Measurements from ENCODE around the gene TJP3.
A peak's percentile ranks its signal among the peaks of the same experiment; 100 is the strongest.
"Not testable (repeated sequence)": the region's sequence is repeated elsewhere in the genome, so short reads cannot be mapped to it uniquely, and the experiment has no call there.

TJP3 gene

DNA sequence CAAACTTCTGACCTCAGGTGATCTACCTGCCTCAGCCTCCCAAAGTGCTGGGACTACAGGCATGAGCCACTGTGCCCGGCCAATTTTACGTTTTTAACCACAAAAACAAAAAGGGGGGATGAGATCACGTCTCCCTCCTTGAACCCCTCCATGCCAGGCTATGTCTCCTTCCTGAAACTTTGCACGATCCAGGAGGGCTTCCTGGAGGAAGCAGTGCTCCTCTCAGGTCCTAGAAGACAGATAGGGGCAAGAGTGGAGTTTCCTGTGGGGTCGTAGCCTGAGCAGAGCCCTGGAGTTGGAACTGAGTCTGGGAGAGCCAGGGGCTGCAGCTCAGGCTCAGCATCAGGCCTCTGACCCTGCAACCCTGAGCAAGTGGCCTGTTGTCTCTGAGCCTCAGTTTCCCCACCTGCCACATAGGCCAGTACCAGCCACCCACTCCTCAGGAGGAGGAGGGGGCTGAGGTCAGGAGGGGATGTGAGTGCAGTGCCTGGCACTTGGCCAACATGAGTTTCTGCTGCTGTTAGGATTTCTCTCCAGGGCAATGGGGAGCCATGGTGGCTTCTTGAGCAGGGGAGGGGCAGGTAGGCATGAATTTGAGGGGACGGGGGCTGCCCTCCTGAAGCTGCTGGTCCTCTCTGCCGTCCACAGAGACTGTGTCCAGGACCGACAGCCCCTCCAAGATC is 37.3 kb downstream of the TJP3 start:
- DNase-seq (ENCODE audit: low spot score): no peak

DNA sequence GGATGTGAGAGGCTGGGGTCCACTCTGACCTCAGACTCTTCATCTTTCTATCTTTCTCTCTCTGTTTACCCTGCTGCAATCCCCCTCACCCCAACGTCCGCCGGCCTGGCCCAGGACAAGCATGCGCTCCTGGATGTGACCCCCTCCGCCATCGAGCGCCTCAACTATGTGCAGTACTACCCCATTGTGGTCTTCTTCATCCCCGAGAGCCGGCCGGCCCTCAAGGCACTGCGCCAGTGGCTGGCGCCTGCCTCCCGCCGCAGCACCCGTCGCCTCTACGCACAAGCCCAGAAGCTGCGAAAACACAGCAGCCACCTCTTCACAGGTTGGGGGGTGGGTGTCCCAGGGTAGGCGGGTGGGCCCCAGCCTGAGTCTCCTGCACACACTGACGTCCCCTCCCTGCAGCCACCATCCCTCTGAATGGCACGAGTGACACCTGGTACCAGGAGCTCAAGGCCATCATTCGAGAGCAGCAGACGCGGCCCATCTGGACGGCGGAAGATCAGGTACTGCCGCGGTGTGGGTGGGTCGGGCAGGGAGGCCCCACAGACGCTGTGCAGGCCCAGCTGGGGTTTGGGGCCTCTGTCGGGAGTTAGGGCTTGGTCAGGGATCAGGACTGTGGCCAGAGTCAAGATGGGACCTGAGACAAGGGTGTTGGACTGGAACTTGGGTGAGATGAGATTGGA is 38.3 kb downstream of the TJP3 start:
- DNase-seq (ENCODE audit: low spot score): no peak

DNA sequence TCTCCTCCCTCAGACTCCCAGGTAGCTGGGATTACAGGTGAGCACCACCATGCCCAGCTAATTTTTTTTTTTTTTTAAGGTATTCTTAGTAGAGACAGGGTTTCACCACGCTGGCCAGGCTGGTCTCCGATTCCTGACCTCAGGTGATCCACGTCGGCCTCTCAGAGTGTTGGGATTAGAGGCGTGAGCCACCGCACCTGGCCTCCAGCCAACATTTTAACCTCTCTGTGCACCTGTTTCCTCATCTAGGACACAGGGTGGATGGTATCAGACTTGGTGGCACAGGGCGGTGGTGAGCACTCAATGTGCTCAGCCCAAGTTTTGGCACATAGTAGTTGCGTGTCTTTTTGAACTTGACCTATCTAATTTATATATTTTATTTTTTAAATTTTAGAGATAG is 40.8 kb downstream of the TJP3 start:
- DNase-seq (ENCODE audit: low spot score): no peak

DNA sequence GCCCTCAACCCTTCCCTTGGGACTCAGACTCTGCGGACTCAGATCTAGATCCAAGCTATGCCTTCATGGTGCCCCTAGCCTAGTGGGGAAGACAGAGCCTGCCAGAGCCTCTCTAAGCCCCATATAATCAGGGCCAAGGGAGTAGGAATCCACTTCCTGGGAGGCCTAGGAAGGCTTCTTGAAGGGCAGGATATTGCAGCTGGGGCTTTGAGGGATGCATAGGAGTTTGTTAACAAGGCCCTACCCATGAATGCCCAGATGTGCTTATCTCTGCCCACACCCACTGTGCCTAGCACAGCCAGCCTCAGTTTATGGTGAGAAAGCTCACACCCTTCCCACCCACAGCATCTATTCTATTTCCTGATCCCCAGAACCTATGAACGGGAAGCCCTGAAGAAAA is 42.0 kb downstream of the TJP3 start:
- DNase-seq (ENCODE audit: low spot score): no peak

DNA sequence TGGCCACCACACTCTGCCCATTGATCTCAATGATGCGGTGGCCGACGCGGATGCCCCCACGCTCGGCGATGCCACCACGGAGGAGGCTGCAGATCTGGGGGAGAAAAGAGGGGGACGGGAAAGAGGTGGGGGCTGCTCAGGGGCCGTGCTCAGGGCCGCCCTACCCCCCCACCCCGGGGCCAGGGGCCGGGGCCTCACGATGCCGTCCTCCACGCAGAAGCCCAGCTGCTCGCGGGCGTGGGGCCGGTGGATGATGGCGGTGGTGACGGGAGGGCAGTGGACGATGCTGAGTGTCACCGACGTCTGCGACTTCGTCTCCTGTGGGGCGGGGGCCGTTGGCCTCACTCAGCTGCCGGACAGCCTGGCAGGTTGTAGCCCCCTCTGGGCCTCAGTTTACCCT is 43.1 kb downstream of the TJP3 start:
- DNase-seq (ENCODE audit: low spot score): no peak

DNA sequence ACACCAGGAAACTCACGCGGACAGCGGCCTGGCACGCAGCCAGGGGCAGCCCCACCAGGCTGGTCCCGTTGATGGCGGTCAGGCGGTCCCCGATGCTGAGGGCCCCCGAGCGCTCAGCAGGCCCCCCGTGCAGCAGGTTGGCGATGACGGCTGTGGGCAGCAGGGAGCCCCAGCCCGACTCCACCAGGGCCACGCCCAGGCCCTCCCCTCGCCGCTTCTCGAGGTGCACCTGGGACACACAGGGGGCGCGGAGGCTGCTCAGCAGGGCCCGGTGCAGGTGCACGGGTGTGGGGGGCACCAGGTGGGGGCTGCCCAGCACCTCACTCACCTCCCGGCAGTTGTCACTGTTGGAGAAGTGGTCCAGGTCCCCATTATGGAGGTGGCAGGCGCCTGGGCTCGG is 44.3 kb downstream of the TJP3 start:
- no peak for DNase-seq (ENCODE audit: low spot score)

- no peak for DNase-seq (ENCODE audit: low spot score)
Measured at GRCh38 chr19:3753631-3754410, 45.6 kb downstream of the TJP3 start.

DNA sequence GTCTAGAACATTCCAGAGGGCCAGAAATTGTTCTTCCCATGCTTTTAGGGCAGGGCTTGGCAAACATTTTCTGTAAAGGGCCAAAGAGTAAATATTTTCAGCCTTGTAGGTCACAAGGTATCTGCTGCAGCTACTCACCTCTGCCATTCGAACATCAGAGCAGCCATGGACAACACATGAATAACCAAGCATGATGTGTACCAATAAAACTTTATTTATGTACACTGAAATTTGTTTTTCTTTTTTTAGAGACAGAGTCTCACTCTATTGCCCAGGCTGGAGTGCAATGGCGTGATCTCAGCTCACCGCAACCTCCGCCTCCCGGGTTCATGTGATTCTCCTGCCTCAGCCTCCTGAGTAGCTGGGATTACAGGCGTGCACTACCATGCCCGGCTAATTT is 49.5 kb downstream of the TJP3 start:
- not testable (repeated sequence) for DNase-seq (ENCODE audit: low spot score)

DNA sequence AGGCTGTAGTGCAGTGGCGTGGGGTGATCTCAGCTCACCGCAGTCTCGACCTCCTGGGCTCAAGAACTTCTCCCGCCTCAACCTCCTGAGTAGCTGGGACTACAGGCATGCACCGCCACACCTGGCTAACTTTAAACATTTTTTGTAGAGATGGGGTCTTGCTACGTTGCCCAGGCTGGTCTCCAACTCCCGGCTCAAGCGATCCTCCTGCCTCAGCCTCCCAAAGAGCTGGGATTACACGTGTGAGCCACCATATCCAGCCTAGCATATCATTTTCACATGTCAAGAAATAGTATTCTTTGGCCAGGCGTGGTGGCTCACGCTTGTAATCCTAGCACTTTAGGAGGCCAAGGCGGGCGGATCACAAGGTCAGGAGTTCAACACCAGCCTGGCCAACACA is 50.1 kb downstream of the TJP3 start:
- not testable (repeated sequence) for DNase-seq (ENCODE audit: low spot score)

GRCh38 chr19:3759482-3760254 is 51.5 kb downstream of the TJP3 start:
- DNase-seq (ENCODE audit: low spot score): no peak

DNA sequence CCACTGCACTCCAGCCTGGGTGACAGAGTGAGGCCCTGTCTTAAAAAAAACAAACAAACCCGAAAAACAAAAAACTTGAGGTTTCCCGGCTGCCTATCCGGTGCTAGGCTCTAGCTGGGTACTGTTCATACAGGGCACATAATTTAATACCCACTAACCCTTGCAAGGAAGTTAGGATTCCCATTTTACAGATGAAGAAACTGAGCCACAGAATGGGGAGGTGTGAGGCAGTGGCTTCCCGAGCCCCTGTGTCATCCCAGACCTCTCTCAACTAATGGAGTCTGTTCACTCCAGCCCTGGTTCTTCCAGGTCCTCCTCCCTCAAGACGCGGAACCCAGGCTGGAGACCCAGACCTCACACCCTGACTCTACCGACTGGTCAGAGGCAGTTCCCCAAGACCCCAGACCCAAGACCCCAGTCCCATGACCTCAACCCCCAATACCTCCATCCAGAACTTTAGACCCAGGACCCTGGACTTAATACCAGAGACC is 52.7 kb downstream of the TJP3 start:
- no peak for DNase-seq (ENCODE audit: low spot score)

GRCh38 chr19:3761382-3762129 is 53.4 kb downstream of the TJP3 start, which contains the start of gene APBA3:
TSS of gene APBA3 (minus strand) at chr19:3761692. CDS start at chr19:3760264, 1,428 bp downstream.
- peak; percentile 91 for DNase-seq (ENCODE audit: low spot score)

DNA sequence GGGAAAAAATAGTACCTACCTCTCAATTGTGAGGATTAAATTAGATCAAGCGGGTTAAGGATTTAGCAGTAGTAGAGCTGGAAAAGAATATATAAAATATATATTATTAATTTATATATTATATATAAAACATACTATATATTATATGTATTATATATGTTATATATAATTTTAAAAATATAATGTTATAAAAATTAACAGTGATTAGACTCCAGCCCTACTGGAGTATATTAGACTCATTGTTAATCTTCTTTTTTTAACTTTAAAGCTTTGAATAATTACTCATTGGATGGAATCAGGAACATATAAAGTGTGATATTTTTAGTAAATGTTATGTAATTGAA is 53.9 kb downstream of the TJP3 start:
- DNase-seq (ENCODE audit: low spot score): no peak

DNA sequence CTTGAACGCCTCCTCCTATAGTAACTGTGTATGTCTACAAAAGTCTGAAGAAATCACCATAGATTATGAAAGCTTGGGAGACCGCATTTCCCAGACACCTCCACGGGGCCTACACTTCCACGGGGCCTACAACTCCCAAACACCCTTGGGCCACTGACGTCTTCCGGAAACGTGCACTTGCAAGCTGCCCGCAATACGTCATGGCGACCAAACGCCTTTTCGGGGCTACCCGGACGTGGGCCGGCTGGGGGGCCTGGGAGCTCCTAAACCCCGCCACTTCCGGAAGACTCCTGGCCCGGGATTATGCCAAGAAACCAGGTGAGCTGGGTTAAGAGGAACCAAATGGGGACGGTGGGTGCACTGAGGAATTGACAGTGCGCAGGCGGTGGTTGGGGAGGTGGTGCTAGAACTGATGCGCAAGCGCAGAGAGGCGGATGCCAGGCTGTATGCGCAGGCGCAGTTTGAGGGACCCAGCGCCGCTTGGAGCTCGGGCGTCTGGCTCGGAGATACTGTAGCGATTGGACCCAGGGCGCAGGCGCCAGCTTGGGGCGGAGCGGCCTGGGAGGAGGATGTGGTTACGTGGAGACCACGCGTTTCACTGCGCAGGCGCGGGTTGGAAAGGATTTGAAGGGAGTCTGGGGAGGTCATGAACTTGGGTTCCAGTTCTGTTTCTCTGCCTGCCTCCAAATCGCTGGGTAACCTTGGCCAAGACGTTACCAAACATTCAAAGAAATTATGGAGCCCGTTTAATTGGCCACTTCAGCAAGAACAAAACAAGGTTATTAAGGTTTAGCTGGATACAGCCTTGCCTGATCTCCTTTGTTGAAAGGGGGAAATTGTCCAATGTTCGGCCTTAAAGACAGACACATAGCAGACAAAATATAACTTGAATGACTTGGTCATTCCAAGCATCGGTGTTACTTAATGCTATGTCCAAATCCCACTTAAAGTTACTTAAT is 54.6 kb downstream of the TJP3 start, which contains the start of gene MRPL54:
Gene MRPL54, plus strand, starts transcription at position 182 of the 959 bp plus-strand sequence. Its CDS starts 19 bp downstream, at position 201.
- peak; percentile 100 for DNase-seq (ENCODE audit: low spot score)

DNA sequence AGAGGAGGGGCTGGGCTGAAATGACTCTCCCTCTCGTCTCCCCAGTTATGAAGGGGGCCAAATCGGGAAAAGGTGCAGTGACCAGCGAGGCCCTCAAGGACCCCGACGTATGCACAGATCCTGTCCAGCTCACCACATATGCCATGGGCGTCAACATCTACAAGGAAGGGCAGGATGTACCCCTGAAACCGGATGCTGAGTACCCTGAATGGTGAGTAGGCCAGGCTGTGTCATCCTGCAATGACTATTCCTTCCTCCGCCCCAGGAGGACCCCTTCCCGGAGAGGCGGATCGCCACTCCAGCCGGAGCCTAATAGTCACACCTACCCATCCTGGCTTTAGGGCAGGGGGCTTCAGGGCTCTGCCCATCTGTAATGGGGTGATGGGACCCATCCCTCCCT is 56.9 kb downstream of the TJP3 start:
- no peak for DNase-seq (ENCODE audit: low spot score)

GRCh38 chr19:3765757-3766156 is 57.6 kb downstream of the TJP3 start:
- not testable (repeated sequence) for DNase-seq (ENCODE audit: low spot score)

DNA sequence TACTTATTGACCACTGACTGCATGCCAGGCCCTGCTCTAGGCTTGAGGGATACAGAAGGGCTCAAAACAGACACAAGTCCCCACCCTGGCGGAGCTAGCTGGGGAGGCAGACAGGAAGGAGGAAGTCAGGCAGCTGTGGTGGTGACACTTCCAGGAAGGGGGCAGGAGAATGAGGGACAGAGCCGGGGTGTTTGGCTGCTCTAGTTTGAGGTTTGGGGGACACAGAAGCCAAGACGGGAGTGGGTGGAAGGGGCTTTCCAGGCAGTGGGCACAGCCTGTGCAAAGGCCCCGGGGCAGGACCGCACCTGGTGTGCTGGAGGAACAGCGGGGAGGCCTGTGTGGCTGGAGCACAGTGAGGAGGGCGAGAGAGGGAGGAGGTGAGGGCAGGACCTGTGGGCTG is 58.3 kb downstream of the TJP3 start:
- DNase-seq (ENCODE audit: low spot score): no peak

GRCh38 chr19:3767050-3767449 is 58.9 kb downstream of the TJP3 start:
- DNase-seq (ENCODE audit: low spot score): no peak

DNA sequence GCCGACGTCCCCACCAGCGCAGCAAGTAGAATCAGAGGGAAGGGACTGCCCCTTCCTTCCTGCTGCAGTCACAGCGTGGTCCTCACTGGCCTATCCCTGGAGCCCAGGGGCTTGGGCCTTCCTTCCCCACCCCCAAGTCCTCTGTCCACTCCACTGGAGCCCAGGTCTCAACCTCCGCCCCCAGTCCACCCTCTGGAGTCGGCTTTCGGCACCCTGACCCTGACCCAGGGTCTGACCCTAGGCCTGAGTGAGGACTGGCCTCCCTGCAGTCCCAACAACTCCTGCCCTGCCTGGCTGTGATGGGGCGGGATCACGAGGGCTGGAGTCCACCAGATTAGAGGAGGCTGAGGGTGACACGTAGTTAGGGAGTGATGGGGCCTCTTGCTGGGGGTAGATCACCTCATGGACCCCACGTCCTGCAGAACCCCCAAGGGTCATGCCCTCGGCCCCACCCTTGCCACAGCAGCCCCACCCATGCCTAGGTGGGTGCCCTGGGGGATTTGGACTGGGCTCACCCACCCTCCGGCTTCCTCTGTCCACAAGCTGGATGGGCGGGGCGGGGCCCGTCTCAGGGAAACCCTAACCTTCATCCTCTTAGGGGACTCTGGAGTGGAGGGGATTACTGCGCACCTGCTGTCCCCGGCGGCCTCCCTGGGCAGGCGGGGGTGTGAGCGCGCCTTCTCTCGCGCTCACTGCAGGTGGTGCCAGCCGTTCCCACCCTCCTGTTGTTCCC is 60.0 kb downstream of the TJP3 start:
- no peak for DNase-seq (ENCODE audit: low spot score)

DNA sequence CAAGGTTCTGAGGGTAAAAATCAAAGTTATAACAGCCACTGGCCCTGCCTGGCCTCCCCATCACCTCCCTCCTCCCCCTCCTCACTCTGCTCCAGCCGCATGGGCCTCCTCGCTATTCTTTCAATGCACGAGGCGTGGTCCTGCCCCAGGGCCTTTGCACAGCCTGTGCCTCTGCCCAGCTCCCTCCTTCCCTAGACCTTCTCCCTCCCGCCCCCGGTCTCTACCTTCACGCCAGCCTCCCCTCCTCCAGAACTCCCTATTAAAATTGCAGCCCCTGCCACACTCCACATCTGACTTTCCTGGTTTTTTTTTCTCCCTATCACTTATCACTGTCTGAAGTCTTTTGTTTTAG is 60.5 kb downstream of the TJP3 start:
- DNase-seq (ENCODE audit: low spot score): no peak
